Natural killer cell (primary cell): ENCODE measurements around the gene SYNGR1. TPM values are rescaled to one million over a fixed set of nuclear protein-coding genes. Genes with fewer than 3 reads are reported as not detected.

ENCODE experiments used
- ATAC-seq, 3 donors: fragments of 150-1000 bp in 2 of 3; fragments of 200-7000 bp in 1 of 3; cut with Tn5 transposase; 1 replicate in 1 of 3; 2 replicates in 2 of 3; pipeline ENCODE4 v1.10.0; 2021; ENCODE audit warnings: mild to moderate bottlenecking in 2 of 3, moderate library complexity in 2 of 3
- DNase-seq, 2 donors: peaks; one replicate each; pipeline versions ENCODE4 v3.0.0 to v3.0.0-alpha.2; 2013 to 2021; ENCODE audit warnings: mixed read lengths in 1 of 2
- H3K27ac ChIP-seq: one replicate; pipeline ENCODE4 v1.5.1; 2013; ENCODE audit warnings: mild to moderate bottlenecking, low read length
- H3K27me3 ChIP-seq: one replicate; pipeline ENCODE4 v1.6.1; 2013; ENCODE audit warnings: low read length; ENCODE audit not compliant: control insufficient read depth, insufficient read depth
- H3K36me3 ChIP-seq: one replicate; pipeline ENCODE4 v1.6.1; 2013; ENCODE audit warnings: low read length; ENCODE audit not compliant: control insufficient read depth, insufficient read depth
- H3K4me1 ChIP-seq: one replicate; pipeline ENCODE4 v1.6.1; 2013; ENCODE audit warnings: low read length; ENCODE audit not compliant: control insufficient read depth, insufficient read depth
- H3K4me3 ChIP-seq: one replicate; pipeline ENCODE4 v1.5.1; 2013; ENCODE audit warnings: low read length
- H3K9me3 ChIP-seq: one replicate; pipeline ENCODE4 v1.6.1; 2013; ENCODE audit warnings: low read length; ENCODE audit not compliant: control insufficient read depth, insufficient read depth
- H3K27ac Mint-ChIP-seq, 2 donors: one replicate each; pipeline ENCODE4 v1.8.0; 2022; ENCODE audit warnings: mild to moderate bottlenecking in 2 of 2, mixed read lengths in 2 of 2, moderate library complexity in 1 of 2
- H3K27me3 Mint-ChIP-seq, 2 donors: one replicate each; pipeline ENCODE4 v1.8.0; 2022; ENCODE audit warnings: low read depth in 2 of 2, mixed read lengths in 2 of 2
- H3K36me3 Mint-ChIP-seq: one replicate; pipeline ENCODE4 v1.8.0; 2022; ENCODE audit warnings: mixed read lengths
- H3K4me1 Mint-ChIP-seq, 2 donors: one replicate each; pipeline ENCODE4 v1.8.0; 2022; ENCODE audit warnings: mixed read lengths in 2 of 2
- H3K4me3 Mint-ChIP-seq: one replicate; pipeline ENCODE4 v1.8.0; 2022; ENCODE audit warnings: mild to moderate bottlenecking, moderate library complexity, mixed read lengths
- H3K9me3 Mint-ChIP-seq, 2 donors: one replicate each; pipeline ENCODE4 v1.8.0; 2022; ENCODE audit warnings: mixed read lengths in 2 of 2
- CTCF ChIP-seq: fragments of 200-600 bp; IDR thresholded peaks from one replicate; pipeline ENCODE4 v1.8.0; 2022; ENCODE audit warnings: antibody characterized with exemption
- WGBS: methylation state at CpG from one replicate; pipeline ENCODE4 v1.1.7; 2013; ENCODE audit warnings: missing lambda C conversion rate; ENCODE audit not compliant: insufficient coverage; 5-methylcytosine and 5-hydroxymethylcytosine counted together
- intact Hi-C: fragments of 100-400 bp; cut with micrococcal nuclease; formaldehyde crosslinking; loops from one replicate; pipeline ENCODE4 v1.14.2; 2022
- total RNA-seq, 4 donors: library from RNA; stranded (reverse); fragments of 120-200 nt in 1 of 4; gene quantifications; one replicate each; pipeline versions ENCODE4 v1.2.3 to v1.2.4, GENCODE V29; 2013 to 2022

SYNGR1 gene
- total RNA-seq, 3 donors from 2014 or later (not counting 1 experiment from before 2014, with no cell fraction given): 30.3 to 35.7 (median 31.3) TPM

DNA sequence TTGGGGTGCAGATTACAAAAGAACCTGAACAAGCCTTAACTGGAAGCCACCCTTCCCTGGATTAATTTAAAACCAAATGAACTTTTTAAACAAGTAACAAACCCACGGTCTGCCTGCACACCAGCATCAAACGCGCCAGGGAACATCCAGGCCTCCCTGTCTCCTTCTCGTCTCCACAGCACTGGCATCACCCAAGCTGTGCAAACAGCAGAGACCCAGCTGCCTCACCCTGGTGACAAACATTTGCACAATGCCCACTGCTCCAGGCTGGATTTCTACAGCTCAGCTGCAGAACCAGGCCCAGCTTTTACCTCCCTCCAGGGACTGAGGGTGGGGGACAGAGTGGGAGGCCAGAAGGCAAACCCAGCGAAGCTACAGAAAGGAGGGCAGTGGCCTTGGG is 37.4 kb upstream of the SYNGR1 start:
- H3K36me3 Mint-ChIP-seq: no peaks in the 10 kb centered on the region
- Histone ChIP-seq H3K9me3 (no peaks in the 10 kb centered on the region), H3K4me1 (peaks cover 56% of the 10 kb centered on the region), H3K36me3 (peaks cover 61% of the 10 kb centered on the region), H3K27me3 (no peaks in the 10 kb centered on the region), H3K27ac (no peak overlapping the region), H3K4me3 (no peak overlapping the region)
- ATAC-seq (no peak), DNase-seq (no peak)
- H3K27me3 Mint-ChIP-seq: no peaks in the 10 kb centered on the region
- 88% methylated on average over 5 of the region's 5 CpGs for WGBS
- H3K27ac Mint-ChIP-seq: peak overlapping the region in 1 of 2 donors; percentile 18
- peaks cover 11 to 45% of the 10 kb centered on the region in 2 donors for H3K4me1 Mint-ChIP-seq
- no peak overlapping the region for H3K4me3 Mint-ChIP-seq
- TF ChIP-seq CTCF: no peak
- no peaks in the 10 kb centered on the region for H3K9me3 Mint-ChIP-seq
- intact Hi-C loops: no loop called here

GRCh38 chr22:39313258-39314001 is 36.4 kb upstream of the SYNGR1 start:
- no peaks in the 10 kb centered on the region for H3K27me3 Mint-ChIP-seq
- H3K4me1 Mint-ChIP-seq: peaks cover 21 to 55% of the 10 kb centered on the region in 2 donors
- peaks cover 66% of the 10 kb centered on the region for H3K4me1 ChIP-seq
- peaks cover 70% of the 10 kb centered on the region for H3K36me3 ChIP-seq
- no peak overlapping the region for H3K4me3 ChIP-seq
- intact Hi-C loops: no loop called here
- no peaks in the 10 kb centered on the region for H3K27me3 ChIP-seq
- no peaks in the 10 kb centered on the region for H3K9me3 ChIP-seq
- H3K27ac Mint-ChIP-seq: peak overlapping the region in 1 of 2 donors; percentile 18
- ATAC-seq: no peak
- H3K27ac ChIP-seq: no peak overlapping the region
- no peak overlapping the region for H3K4me3 Mint-ChIP-seq
- no peak for TF ChIP-seq CTCF
- H3K9me3 Mint-ChIP-seq: no peaks in the 10 kb centered on the region
- H3K36me3 Mint-ChIP-seq: no peaks in the 10 kb centered on the region
- WGBS: 92% methylated on average over 20 of the region's 20 CpGs
- peak in 1 of 2 donors; percentile 11 for DNase-seq

GRCh38 chr22:39314251-39314971 is 35.4 kb upstream of the SYNGR1 start:
- no peak overlapping the region for H3K27ac ChIP-seq
- Mint-ChIP-seq H3K36me3 (no peaks in the 10 kb centered on the region), H3K27ac (peak overlapping the region in 1 of 2 donors; percentile 100), H3K4me1 (peaks cover 31 to 61% of the 10 kb centered on the region in 2 donors), H3K9me3 (no peaks in the 10 kb centered on the region), H3K4me3 (no peak overlapping the region), H3K27me3 (no peaks in the 10 kb centered on the region)
- peaks cover 65% of the 10 kb centered on the region for H3K4me1 ChIP-seq
- intact Hi-C loops: no loop called here
- no peak for ATAC-seq
- 92% methylated on average over 14 of the region's 14 CpGs for WGBS
- peak in 1 of 2 donors; percentile 20 for DNase-seq
- no peaks in the 10 kb centered on the region for H3K9me3 ChIP-seq
- peaks cover 70% of the 10 kb centered on the region for H3K36me3 ChIP-seq
- no peaks in the 10 kb centered on the region for H3K27me3 ChIP-seq
- H3K4me3 ChIP-seq: no peak overlapping the region
- TF ChIP-seq CTCF: no peak
